Testis (tissue), 3 donors: ENCODE data around the gene NUDT2. TPM values are rescaled to one million over a fixed set of nuclear protein-coding genes. Genes with fewer than 3 reads are reported as not detected.

ENCODE experiments used
- DNase-seq: peaks from one replicate; pipeline ENCODE4 v3.0.0-alpha.2; 2019
- H3K27ac ChIP-seq, 2 donors: fragments of 200-600 bp; sonication (generic); one replicate each; pipeline ENCODE4 v1.5.1; 2019
- H3K27me3 ChIP-seq: fragments of 200-600 bp; sonication (generic); one replicate; pipeline ENCODE4 v1.5.1; 2019
- H3K36me3 ChIP-seq: fragments of 200-600 bp; sonication (generic); one replicate; pipeline ENCODE4 v1.5.1; 2017; ENCODE audit warnings: low read depth; ENCODE audit errors: missing control alignments
- H3K4me1 ChIP-seq: fragments of 200-600 bp; sonication (generic); one replicate; pipeline ENCODE4 v1.5.1; 2019
- H3K4me3 ChIP-seq, 2 donors: fragments of 200-600 bp; sonication (generic); one replicate each; pipeline ENCODE4 v1.5.1; 2017 to 2019
- H3K9me3 ChIP-seq: fragments of 200-600 bp; sonication (generic); one replicate; pipeline ENCODE4 v1.5.1; 2017
- POLR2A ChIP-seq: fragments of 450-650 bp; IDR thresholded peaks from one replicate; pipeline ENCODE4 v1.6.1; 2017; ENCODE audit warnings: antibody characterized with exemption, mild to moderate bottlenecking, moderate library complexity
- WGBS, 2 donors: methylation state at CpG; one replicate each; pipeline ENCODE4 v1.1.5; 2018; 5-methylcytosine and 5-hydroxymethylcytosine counted together
- intact Hi-C: fragments of 100-400 bp; cut with DNase I; formaldehyde crosslinking; loops from one replicate; pipeline ENCODE4 v1.15.1; 2023; ENCODE audit warnings: low total_unique reads
- polyA plus RNA-seq: library from polyadenylated mRNA; stranded (reverse); fragments of 350-450 nt; fragmentation: Illumina TruSeq; extraction: RNeasy Lipid Tissue Mini Kit (QIAGEN cat#74804); gene quantifications from one replicate; pipeline ENCODE4 v1.2.3, GENCODE V29; 2014; ENCODE audit warnings: low read depth, low replicate concordance; ENCODE audit not compliant: insufficient read depth
- total RNA-seq, 2 donors: library from RNA; depleted of rRNA; stranded (reverse); fragments of >200 nt; gene quantifications; one replicate each; pipeline ENCODE4 v1.2.3, GENCODE V29; 2016
- TF ChIP-seq, protein P1 (sequence below), 3 experiments: fragments of 450-650 bp in 2 of 3; fragments of 200-600 bp in 1 of 3; sonication (generic) in 1 of 3; IDR thresholded peaks; one replicate each; pipeline ENCODE4 v1.5.1; 2016 to 2019; ENCODE audit warnings: antibody characterized with exemption in 3 of 3, mild to moderate bottlenecking in 2 of 3, moderate library complexity in 1 of 3

Gene NUDT2
- total and polyA plus RNA-seq, 3 donors from 2014 or later: 16.7 to 21.1 (median 20.9) TPM

DNA sequence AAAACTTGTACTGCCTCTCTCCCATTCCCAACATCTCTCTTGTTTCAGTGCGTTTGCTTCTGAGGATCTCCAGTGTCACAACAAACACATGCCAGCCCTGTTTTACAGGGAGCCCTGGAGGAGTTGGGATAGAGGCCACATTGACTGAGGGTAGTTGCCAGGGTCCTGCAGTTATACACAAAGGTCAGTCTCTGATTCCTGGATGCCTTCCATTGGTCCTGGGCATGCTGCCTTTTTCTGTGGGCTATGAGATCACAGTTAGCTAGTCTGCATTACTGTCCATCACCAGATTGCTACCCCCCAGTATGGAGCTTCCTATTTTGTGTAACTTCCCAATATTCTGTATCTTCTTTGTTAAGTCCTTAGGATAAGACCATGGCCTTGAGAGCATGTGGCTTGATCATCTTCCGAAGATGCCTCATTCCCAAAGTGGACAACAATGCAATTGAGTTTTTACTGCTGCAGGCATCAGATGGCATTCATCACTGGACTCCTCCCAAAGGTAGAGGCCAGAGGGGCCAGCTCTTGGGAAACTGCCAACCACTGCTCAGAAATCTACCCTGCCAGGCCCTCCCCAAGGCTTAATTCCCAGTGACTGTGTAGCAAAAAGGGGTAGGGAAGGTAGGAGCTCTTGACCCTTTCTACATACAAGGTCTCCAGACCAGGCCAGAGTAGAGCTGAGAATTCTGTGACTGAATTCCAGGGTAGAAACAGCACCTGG lies 9.5 kb downstream of the NUDT2 start:
- TF ChIP-seq POLR2A: no peak
- Histone ChIP-seq H3K4me3 (no peak overlapping the region), H3K9me3 (no peaks in the 10 kb centered on the region), H3K4me1 (peaks cover 17% of the 10 kb centered on the region), H3K27me3 (no peaks in the 10 kb centered on the region), H3K36me3 (no peaks in the 10 kb centered on the region), H3K27ac (no peak overlapping the region)
- WGBS, 2 donors: 74 to 77% methylated on average over 2 of the region's 2 CpGs
- DNase-seq: no peak
- intact Hi-C loops: no loop called here

DNA sequence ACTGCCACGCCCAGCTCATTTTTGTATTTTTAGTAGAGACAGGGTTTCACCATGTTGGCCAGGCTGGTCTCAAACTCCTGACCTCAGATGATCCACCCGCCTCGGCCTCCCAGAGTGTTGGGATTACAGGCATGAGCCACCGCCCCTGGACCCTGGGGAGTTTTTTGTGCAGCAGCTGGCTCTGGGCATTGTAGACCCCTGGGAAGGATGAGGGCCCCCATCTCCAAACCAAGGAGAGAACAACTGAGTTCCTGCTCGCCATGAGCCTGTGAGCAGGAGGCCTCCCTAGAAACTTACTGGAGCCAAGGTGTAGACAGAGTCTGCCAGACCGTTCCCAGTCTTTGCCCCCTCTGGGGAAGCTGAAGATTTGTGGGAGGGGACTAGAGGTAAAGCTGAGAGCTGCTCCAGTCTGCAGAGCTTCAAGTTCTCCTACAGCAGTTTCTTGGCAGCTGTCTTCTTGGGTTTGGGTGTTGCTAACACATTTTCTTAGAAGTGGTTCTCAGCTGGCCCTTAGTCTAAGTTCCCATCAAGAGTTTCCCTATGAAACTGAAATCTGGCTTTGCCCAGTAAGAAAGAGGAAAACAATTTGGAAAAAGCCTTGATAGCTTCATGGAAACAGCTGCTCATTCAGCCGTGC lies 12.4 kb downstream of the NUDT2 start:
- no peaks in the 10 kb centered on the region for H3K36me3 ChIP-seq
- peaks cover 20% of the 10 kb centered on the region for H3K4me1 ChIP-seq
- intact Hi-C loops: no loop called here
- no peak overlapping the region for H3K4me3 ChIP-seq
- TF ChIP-seq POLR2A: no peak
- TF ChIP-seq, protein P1, sequence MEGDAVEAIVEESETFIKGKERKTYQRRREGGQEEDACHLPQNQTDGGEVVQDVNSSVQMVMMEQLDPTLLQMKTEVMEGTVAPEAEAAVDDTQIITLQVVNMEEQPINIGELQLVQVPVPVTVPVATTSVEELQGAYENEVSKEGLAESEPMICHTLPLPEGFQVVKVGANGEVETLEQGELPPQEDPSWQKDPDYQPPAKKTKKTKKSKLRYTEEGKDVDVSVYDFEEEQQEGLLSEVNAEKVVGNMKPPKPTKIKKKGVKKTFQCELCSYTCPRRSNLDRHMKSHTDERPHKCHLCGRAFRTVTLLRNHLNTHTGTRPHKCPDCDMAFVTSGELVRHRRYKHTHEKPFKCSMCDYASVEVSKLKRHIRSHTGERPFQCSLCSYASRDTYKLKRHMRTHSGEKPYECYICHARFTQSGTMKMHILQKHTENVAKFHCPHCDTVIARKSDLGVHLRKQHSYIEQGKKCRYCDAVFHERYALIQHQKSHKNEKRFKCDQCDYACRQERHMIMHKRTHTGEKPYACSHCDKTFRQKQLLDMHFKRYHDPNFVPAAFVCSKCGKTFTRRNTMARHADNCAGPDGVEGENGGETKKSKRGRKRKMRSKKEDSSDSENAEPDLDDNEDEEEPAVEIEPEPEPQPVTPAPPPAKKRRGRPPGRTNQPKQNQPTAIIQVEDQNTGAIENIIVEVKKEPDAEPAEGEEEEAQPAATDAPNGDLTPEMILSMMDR (IDR thresholded peaks at IDR 0.05): no peak
- H3K27me3 ChIP-seq: no peaks in the 10 kb centered on the region
- H3K27ac ChIP-seq: peak overlapping the region; percentile 39 to 79
- DNase-seq: no peak
- H3K9me3 ChIP-seq: no peaks in the 10 kb centered on the region
- WGBS, 2 donors: 70 to 85% methylated on average over 6 to 7 of the region's 7 CpGs

DNA sequence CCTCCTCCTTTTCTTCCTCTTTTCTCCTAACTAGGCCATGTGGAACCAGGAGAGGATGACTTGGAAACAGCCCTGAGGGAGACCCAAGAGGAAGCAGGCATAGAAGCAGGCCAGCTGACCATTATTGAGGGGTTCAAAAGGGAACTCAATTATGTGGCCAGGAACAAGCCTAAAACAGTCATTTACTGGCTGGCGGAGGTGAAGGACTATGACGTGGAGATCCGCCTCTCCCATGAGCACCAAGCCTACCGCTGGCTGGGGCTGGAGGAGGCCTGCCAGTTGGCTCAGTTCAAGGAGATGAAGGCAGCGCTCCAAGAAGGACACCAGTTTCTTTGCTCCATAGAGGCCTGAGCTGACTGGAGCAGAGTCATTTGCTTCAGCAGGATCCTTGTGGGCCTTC lies 13.7 kb downstream of the NUDT2 start:
- Histone ChIP-seq H3K4me3 (no peak overlapping the region), H3K27ac (peak overlapping the region; percentile 39 to 79), H3K4me1 (peaks cover 20% of the 10 kb centered on the region), H3K9me3 (no peaks in the 10 kb centered on the region), H3K36me3 (no peaks in the 10 kb centered on the region), H3K27me3 (no peaks in the 10 kb centered on the region)
- TF ChIP-seq POLR2A: no peak
- TF ChIP-seq, protein P1 (IDR thresholded peaks at IDR 0.05): no peak
- WGBS, 2 donors: 52 to 78% methylated on average over 5 of the region's 5 CpGs
- peak; percentile 79 for DNase-seq
- intact Hi-C loops: no loop called here

DNA sequence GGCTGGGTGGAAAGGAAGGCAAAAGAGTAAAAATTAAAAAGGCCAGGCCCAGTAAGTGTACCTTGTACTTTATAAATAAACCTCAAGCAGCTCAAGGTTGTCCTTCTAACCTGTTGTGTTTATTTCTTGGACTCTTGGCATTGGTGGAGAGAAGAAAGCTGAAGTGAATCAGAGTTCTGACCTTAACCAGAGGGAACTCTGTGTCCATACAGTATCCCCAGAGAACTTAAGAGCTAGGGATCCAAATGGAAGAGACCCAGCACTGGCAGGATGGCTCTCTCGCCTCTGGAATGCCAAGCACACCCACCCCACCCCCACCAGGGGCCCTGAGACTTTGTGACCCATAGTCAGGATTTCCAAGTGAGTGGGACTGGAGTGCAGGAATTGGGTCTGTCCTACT lies 14.2 kb downstream of the NUDT2 start:
- WGBS, 2 donors: 69 to 70% methylated on average over 1 of the region's 1 CpG
- H3K27me3 ChIP-seq: no peaks in the 10 kb centered on the region
- H3K4me3 ChIP-seq: no peak overlapping the region
- H3K27ac ChIP-seq: peak overlapping the region; percentile 4 to 39
- TF ChIP-seq, protein P1 (IDR thresholded peaks at IDR 0.05): no peak
- no peak for TF ChIP-seq POLR2A
- H3K36me3 ChIP-seq: no peaks in the 10 kb centered on the region
- intact Hi-C loops: no loop called here
- no peaks in the 10 kb centered on the region for H3K9me3 ChIP-seq
- no peak for DNase-seq
- peaks cover 20% of the 10 kb centered on the region for H3K4me1 ChIP-seq

DNA sequence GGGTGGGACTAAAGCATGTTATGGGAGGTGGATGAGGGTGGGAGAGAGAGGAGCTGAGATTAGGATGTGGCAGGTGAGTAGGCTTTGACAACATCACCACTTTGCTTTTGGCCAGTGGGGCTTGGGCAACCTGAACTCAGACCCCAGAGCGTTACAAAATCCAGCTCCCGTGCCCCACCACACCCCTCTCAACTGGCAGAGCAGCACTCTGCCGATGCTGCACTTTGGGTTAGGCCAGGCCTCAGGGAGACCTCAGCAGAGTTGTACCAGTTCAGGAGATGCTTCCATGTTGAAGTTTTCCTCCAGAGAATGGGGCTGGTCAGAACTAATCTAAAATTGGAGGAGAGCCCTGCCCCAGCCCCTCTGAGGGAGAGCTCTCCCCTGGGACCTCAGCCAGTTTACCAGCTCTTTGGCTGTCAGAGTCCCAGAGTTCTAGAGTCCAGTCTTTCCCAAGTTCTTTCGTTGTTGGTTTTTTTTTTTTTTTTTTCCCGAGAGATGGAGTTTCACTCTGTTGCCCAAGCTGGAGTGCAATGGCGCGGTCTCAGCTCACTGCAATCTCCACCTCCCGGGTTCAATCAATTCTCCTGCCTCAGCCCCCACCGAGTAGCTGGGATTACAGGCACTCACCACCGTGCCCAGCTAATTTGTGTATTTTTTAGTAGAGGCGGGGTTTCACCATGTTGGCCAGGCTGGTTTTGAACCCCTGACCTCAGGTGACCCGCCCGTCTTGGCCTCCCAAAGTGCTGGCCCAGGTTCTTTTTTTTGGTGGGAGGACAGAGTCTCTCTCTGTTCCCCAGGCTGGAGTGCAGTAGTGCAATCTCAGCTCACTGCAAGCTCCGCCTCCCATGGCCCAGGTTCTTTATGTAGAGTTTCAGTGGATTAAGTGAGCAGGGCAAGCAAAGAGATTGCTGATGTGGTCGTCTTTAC lies 17.8 kb downstream of the NUDT2 start:
- DNase-seq: no peak
- 84 to 92% methylated on average over 15 of the region's 15 CpGs for WGBS, 2 donors
- intact Hi-C loops: no loop called here
- no peaks in the 10 kb centered on the region for H3K27me3 ChIP-seq
- no peak overlapping the region for H3K4me3 ChIP-seq
- H3K27ac ChIP-seq: no peak overlapping the region
- H3K36me3 ChIP-seq: no peaks in the 10 kb centered on the region
- H3K4me1 ChIP-seq: peaks cover 18% of the 10 kb centered on the region
- TF ChIP-seq POLR2A: no peak
- TF ChIP-seq, protein P1 (IDR thresholded peaks at IDR 0.05): no peak
- H3K9me3 ChIP-seq: no peaks in the 10 kb centered on the region
